A549 treated with DMSO at 1 μM for 4 hours (cell line): ENCODE results near the gene MTR. TPM values are rescaled to one million over a fixed set of nuclear protein-coding genes. Genes with fewer than 3 reads are reported as not detected.

ENCODE experiments used
- total RNA-seq: library from RNA; stranded (reverse); fragments of 200-300 nt; extraction: Qiagen RNA extraction; gene quantifications from 5 replicates; pipeline ENCODE4 v1.2.3, GENCODE V29; 2022; ENCODE audit warnings: low read depth

Gene MTR
- total RNA-seq: 5.7 to 8.1 TPM (median 7.6 TPM) in 5 replicates

DNA sequence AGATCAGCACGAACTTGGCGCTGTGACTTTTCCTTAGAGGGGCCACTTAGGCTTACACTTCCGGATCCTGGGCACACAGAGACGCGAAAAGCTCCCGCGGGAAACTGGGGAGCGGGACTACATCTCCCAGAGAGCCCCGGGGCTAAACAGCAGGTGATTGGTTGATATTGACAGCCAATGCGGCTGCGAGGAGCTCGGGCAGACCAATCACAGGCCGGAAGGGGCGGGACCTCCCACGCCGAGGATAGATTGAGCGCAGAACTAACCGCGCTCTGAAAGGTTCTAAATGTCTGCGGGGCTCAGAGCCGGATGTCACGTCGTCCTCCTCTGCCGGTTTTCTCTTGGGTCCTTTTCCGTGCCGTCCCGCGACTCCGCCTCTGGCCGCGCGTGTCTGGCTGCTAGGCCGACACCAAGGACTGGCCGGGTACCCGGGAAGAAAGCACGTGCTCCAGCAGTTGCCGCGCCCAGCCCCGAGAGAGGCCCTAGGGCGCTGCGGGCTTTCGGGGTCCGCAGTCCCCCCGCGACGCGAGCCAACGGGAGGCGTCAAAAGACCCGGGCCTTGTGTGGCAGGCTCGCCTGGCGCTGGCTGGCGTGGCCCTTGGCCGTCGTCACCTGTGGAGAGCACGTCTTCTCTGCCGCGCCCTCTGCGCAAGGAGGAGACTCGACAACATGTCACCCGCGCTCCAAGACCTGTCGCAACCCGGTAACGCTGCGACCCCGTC is at the start of gene MTR:
TSS of gene MTR (plus strand) at position 258 of the 722 bp plus-strand sequence. CDS start at position 670, 412 bp downstream.

Other genes starting within 250 kb of the MTR start
- gene HEATR1, start 190.8 kb upstream of the MTR start, total RNA-seq: 23.7 to 35.1 TPM (median 30.6 TPM) in 5 replicates
- 0.01 to 0.10 TPM (median 0.09 TPM) in 3 of 5 replicates, not detected in the others for gene ACTN2, start 108.8 kb upstream of the MTR start, total RNA-seq
- gene MT1HL1, start 209.1 kb downstream of the MTR start, total RNA-seq: not detected in 5 replicates
- 0.03 to 0.10 TPM (median 0.06 TPM) in 4 of 5 replicates, not detected in the other for gene RYR2, start 246.9 kb downstream of the MTR start, total RNA-seq